Measurements from ENCODE around the gene SRRM4. TPM values are rescaled to one million over a fixed set of nuclear protein-coding genes. Genes with fewer than 3 reads are reported as not detected.

Gene SRRM4
- total RNA-seq, 2 experiments from 2014 or later, result not detected

DNA sequence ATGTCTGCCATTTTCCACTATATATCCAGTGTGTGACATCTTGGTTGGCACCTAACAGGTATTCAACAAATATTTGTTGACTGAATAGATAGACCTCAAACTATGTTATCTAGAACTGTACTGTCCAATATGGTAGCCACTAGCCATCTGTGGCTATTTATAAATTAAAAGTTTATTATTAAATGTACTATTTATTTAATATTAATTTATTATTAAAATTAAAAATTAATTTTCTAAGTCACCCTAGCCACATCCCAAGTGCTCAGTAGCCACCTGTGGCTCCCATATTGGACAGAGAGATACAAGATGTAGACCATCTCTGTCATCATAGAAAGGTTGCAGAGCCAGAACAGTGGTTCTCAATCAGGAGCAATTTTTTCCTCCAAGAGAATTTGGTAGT, 69.3 kb downstream of the SRRM4 start:
- ChIA-PET POLR2A (no interaction called here), CTCF (interaction anchor here (1.0 kb wide), 1 partner anchor 14 kb away, joined by 5 read pairs; no protein-coding TSS in a partner anchor)
- no peak for DNase-seq
- H3K4me3 Mint-ChIP-seq, result no peak overlapping the region
- no peaks in the 10 kb centered on the region for H3K36me3 Mint-ChIP-seq (ENCODE audit: low read depth)
- H3K4me1 Mint-ChIP-seq (ENCODE audit: low read depth), result no peaks in the 10 kb centered on the region
- intact Hi-C loops (cut with micrococcal nuclease), result no loop called here
- TF ChIP-seq, protein P1, sequence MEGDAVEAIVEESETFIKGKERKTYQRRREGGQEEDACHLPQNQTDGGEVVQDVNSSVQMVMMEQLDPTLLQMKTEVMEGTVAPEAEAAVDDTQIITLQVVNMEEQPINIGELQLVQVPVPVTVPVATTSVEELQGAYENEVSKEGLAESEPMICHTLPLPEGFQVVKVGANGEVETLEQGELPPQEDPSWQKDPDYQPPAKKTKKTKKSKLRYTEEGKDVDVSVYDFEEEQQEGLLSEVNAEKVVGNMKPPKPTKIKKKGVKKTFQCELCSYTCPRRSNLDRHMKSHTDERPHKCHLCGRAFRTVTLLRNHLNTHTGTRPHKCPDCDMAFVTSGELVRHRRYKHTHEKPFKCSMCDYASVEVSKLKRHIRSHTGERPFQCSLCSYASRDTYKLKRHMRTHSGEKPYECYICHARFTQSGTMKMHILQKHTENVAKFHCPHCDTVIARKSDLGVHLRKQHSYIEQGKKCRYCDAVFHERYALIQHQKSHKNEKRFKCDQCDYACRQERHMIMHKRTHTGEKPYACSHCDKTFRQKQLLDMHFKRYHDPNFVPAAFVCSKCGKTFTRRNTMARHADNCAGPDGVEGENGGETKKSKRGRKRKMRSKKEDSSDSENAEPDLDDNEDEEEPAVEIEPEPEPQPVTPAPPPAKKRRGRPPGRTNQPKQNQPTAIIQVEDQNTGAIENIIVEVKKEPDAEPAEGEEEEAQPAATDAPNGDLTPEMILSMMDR (IDR thresholded peaks at IDR 0.05), result no peak
- H3K9me3 Mint-ChIP-seq, result peaks cover 9% of the 10 kb centered on the region
- H3K27me3 Mint-ChIP-seq, result no peaks in the 10 kb centered on the region
- H3K27ac Mint-ChIP-seq, result no peak overlapping the region
- no peak for ATAC-seq

DNA sequence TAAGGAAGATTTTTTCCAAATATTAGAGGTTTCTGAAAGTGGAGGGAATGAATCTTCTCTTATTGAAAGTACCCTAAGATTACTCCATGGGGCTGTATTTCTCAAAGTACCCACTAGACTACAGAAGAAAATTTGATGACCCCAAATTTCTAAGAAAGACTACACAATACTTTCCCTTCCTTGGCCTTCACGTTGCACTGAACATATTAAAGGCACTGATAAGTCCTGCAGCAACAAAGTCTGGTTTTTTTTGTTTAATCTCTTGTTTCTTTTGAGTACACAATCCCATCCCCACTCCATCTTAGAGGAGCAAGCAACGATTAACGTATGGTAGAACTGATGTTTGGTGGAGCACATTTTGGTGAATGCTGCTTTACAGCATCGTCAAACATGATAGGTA, 70.1 kb downstream of the SRRM4 start:
- intact Hi-C loops (cut with micrococcal nuclease), result no loop called here
- no peaks in the 10 kb centered on the region for H3K4me1 Mint-ChIP-seq (ENCODE audit: low read depth)
- ATAC-seq (no peak), DNase-seq (no peak)
- TF ChIP-seq, protein P1 (IDR thresholded peaks at IDR 0.05), result no peak
- H3K27me3 Mint-ChIP-seq, result no peaks in the 10 kb centered on the region
- ChIA-PET CTCF (interaction anchor here (1.1 kb wide), 1 partner anchor 14 kb away, joined by 3 read pairs; no protein-coding TSS in a partner anchor), POLR2A (no interaction called here)
- H3K4me3 Mint-ChIP-seq, result no peak overlapping the region
- no peak overlapping the region for H3K27ac Mint-ChIP-seq
- H3K36me3 Mint-ChIP-seq (ENCODE audit: low read depth), result no peaks in the 10 kb centered on the region
- peaks cover 9% of the 10 kb centered on the region for H3K9me3 Mint-ChIP-seq

DNA sequence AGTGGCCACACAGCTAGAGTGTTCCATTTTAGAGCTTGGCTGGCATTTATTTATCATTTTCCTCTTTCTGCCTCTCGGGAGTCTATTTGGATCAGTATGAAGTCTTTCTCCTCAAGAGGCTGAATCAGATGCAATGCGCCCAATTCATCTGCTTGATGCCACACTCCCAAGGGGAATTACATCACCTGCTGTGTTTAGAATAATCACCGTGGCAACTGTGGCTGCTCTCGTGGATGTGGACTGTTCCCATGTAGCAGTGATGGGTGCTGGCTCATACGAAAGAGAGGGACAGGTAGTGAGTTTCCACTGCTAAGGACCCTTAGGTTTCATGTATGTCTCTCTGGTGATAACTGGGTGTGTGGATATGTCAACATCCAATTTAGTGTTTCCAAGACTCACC, 70.7 kb downstream of the SRRM4 start:
- intact Hi-C loops (cut with micrococcal nuclease), result no loop called here
- DNase-seq (no peak), ATAC-seq (no peak)
- TF ChIP-seq, protein P1 (IDR thresholded peaks at IDR 0.05), result no peak
- no peaks in the 10 kb centered on the region for H3K36me3 Mint-ChIP-seq (ENCODE audit: low read depth)
- ChIA-PET CTCF (interaction anchor here (1.1 kb wide), 1 partner anchor 15 kb away, joined by 3 read pairs; no protein-coding TSS in a partner anchor), POLR2A (no interaction called here)
- H3K27ac Mint-ChIP-seq, result no peak overlapping the region
- H3K4me1 Mint-ChIP-seq (ENCODE audit: low read depth), result no peaks in the 10 kb centered on the region
- H3K9me3 Mint-ChIP-seq, result peaks cover 9% of the 10 kb centered on the region
- no peak overlapping the region for H3K4me3 Mint-ChIP-seq
- no peaks in the 10 kb centered on the region for H3K27me3 Mint-ChIP-seq

DNA sequence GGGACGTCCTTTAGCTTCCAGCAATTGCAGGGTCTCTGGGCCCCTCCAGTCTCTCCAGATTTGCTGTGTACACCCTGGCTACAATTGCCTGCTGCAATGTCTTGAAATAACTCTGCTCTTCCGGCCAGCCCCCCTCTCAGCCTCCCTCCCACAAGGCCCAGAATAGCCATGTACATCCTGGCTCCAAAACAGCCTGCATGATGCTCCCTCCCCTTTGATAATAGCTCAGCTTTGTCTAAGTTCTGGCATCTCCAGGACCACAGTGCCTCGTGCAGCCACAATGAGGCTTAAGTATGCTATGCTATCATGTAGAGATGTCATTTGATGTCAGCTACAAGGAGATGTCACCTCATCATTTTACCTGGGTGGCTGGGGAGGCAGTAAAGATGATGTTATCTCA, 74.6 kb downstream of the SRRM4 start:
- intact Hi-C loops (cut with micrococcal nuclease), result no loop called here
- CTCF ChIA-PET, result no interaction called here
- no peak overlapping the region for H3K4me3 Mint-ChIP-seq

More for the DNA sequence above, 74.6 kb downstream of the SRRM4 start:
- DNase-seq (no peak), ATAC-seq (no peak)
- Mint-ChIP-seq H3K36me3 (ENCODE audit: low read depth) (no peaks in the 10 kb centered on the region), H3K4me1 (ENCODE audit: low read depth) (no peaks in the 10 kb centered on the region), H3K27me3 (peaks cover 2% of the 10 kb centered on the region), H3K27ac (no peak overlapping the region), H3K9me3 (peaks cover 16% of the 10 kb centered on the region)
- TF ChIP-seq, protein P1 (IDR thresholded peaks at IDR 0.05), result no peak
- POLR2A ChIA-PET, result no interaction called here

Measured in activated CD8-positive, alpha-beta T cell treated with anti-CD3 and anti-CD28 coated beads for 36 hours (primary cell).